IPS-15b (cell line): Measurements from ENCODE around the gene ABCF3.

Source experiments
- H3K27me3 ChIP-seq: one replicate; pipeline ENCODE4 v1.6.1; 2013; ENCODE audit warnings: low read length; ENCODE audit not compliant: control insufficient read depth, insufficient read depth
- H3K36me3 ChIP-seq: one replicate; pipeline ENCODE4 v1.6.1; 2013; ENCODE audit warnings: low read length; ENCODE audit not compliant: control insufficient read depth, insufficient read depth
- H3K4me1 ChIP-seq: one replicate; pipeline ENCODE4 v1.6.1; 2013; ENCODE audit warnings: mild to moderate bottlenecking, low read length; ENCODE audit not compliant: control insufficient read depth, insufficient read depth
- H3K4me3 ChIP-seq: one replicate; pipeline ENCODE4 v1.5.1; 2013; ENCODE audit warnings: low read depth, low read length
- H3K9ac ChIP-seq: one replicate; pipeline ENCODE4 v1.6.1; 2013; ENCODE audit warnings: low read depth, mild to moderate bottlenecking, low read length
- H3K9me3 ChIP-seq: one replicate; pipeline ENCODE4 v1.6.1; 2013; ENCODE audit warnings: mild to moderate bottlenecking, low read length; ENCODE audit not compliant: control insufficient read depth, insufficient read depth

The ABCF3 gene

GRCh38 chr3:184193991-184194539 is 8.1 kb downstream of the ABCF3 start:
- H3K4me1 ChIP-seq: no peaks in the 10 kb centered on the region
- H3K36me3 ChIP-seq: peaks cover 45% of the 10 kb centered on the region
- H3K27me3 ChIP-seq: no peaks in the 10 kb centered on the region
- H3K9me3 ChIP-seq: no peaks in the 10 kb centered on the region
- no peak overlapping the region for H3K4me3 ChIP-seq
- no peak overlapping the region for H3K9ac ChIP-seq

- Histone ChIP-seq H3K36me3 (peaks cover 30% of the 10 kb centered on the region), H3K4me3 (no peak overlapping the region), H3K9ac (no peak overlapping the region), H3K4me1 (no peaks in the 10 kb centered on the region), H3K9me3 (no peaks in the 10 kb centered on the region), H3K27me3 (no peaks in the 10 kb centered on the region)
These were observed 10.5 kb downstream of the ABCF3 start for GRCh38 chr3:184196536-184196935.

GRCh38 chr3:184198509-184198908 is 12.5 kb downstream of the ABCF3 start:
- Histone ChIP-seq H3K4me3 (no peak overlapping the region), H3K9ac (no peak overlapping the region), H3K27me3 (no peaks in the 10 kb centered on the region), H3K36me3 (peaks cover 12% of the 10 kb centered on the region), H3K4me1 (no peaks in the 10 kb centered on the region), H3K9me3 (no peaks in the 10 kb centered on the region)

GRCh38 chr3:184200825-184201224 is 14.8 kb downstream of the ABCF3 start:
- no peak overlapping the region for H3K9ac ChIP-seq
- no peaks in the 10 kb centered on the region for H3K27me3 ChIP-seq
- no peak overlapping the region for H3K4me3 ChIP-seq
- no peaks in the 10 kb centered on the region for H3K36me3 ChIP-seq
- H3K4me1 ChIP-seq: no peaks in the 10 kb centered on the region
- no peaks in the 10 kb centered on the region for H3K9me3 ChIP-seq

- no peak overlapping the region for H3K9ac ChIP-seq
- H3K36me3 ChIP-seq: no peaks in the 10 kb centered on the region
These were observed 17.5 kb downstream of the ABCF3 start for GRCh38 chr3:184203526-184203925.

GRCh38 chr3:184209146-184209923 is 23.3 kb downstream of the ABCF3 start:
- H3K4me1 ChIP-seq: no peaks in the 10 kb centered on the region
- no peaks in the 10 kb centered on the region for H3K9me3 ChIP-seq
- H3K36me3 ChIP-seq: no peaks in the 10 kb centered on the region
- H3K27me3 ChIP-seq: no peaks in the 10 kb centered on the region
- H3K9ac ChIP-seq: no peak overlapping the region
- no peak overlapping the region for H3K4me3 ChIP-seq

More at GRCh38 chr3:184203526-184203925, 17.5 kb downstream of the ABCF3 start:
- H3K4me1 ChIP-seq: no peaks in the 10 kb centered on the region
- no peaks in the 10 kb centered on the region for H3K9me3 ChIP-seq
- H3K4me3 ChIP-seq: no peak overlapping the region
- no peaks in the 10 kb centered on the region for H3K27me3 ChIP-seq

GRCh38 chr3:184211297-184211696 is 25.3 kb downstream of the ABCF3 start:
- no peak overlapping the region for H3K9ac ChIP-seq
- no peaks in the 10 kb centered on the region for H3K4me1 ChIP-seq
- no peaks in the 10 kb centered on the region for H3K9me3 ChIP-seq
- no peak overlapping the region for H3K4me3 ChIP-seq
- no peaks in the 10 kb centered on the region for H3K36me3 ChIP-seq
- H3K27me3 ChIP-seq: no peaks in the 10 kb centered on the region

- Histone ChIP-seq H3K27me3 (no peaks in the 10 kb centered on the region), H3K4me3 (no peak overlapping the region), H3K9me3 (no peaks in the 10 kb centered on the region), H3K36me3 (no peaks in the 10 kb centered on the region), H3K4me1 (no peaks in the 10 kb centered on the region), H3K9ac (no peak overlapping the region)
These were observed 25.7 kb downstream of the ABCF3 start for GRCh38 chr3:184211718-184212117.

GRCh38 chr3:184218814-184219213 is 32.8 kb downstream of the ABCF3 start:
- Histone ChIP-seq H3K4me1 (no peaks in the 10 kb centered on the region), H3K4me3 (no peak overlapping the region), H3K9ac (no peak overlapping the region), H3K36me3 (no peaks in the 10 kb centered on the region), H3K9me3 (no peaks in the 10 kb centered on the region), H3K27me3 (no peaks in the 10 kb centered on the region)

- Histone ChIP-seq H3K9ac (no peak overlapping the region), H3K9me3 (no peaks in the 10 kb centered on the region), H3K4me3 (no peak overlapping the region), H3K4me1 (no peaks in the 10 kb centered on the region), H3K36me3 (no peaks in the 10 kb centered on the region), H3K27me3 (peaks cover 1% of the 10 kb centered on the region)
These were observed 36.5 kb downstream of the ABCF3 start for GRCh38 chr3:184222521-184222920.

GRCh38 chr3:184223946-184224345 is 37.9 kb downstream of the ABCF3 start:
- Histone ChIP-seq H3K9ac (no peak overlapping the region), H3K9me3 (no peaks in the 10 kb centered on the region), H3K4me1 (no peaks in the 10 kb centered on the region), H3K4me3 (no peak overlapping the region), H3K27me3 (peaks cover 16% of the 10 kb centered on the region), H3K36me3 (no peaks in the 10 kb centered on the region)

- H3K36me3 ChIP-seq: no peaks in the 10 kb centered on the region
- no peaks in the 10 kb centered on the region for H3K9me3 ChIP-seq
- no peak overlapping the region for H3K4me3 ChIP-seq
- H3K9ac ChIP-seq: no peak overlapping the region
- H3K4me1 ChIP-seq: no peaks in the 10 kb centered on the region
- peaks cover 48% of the 10 kb centered on the region for H3K27me3 ChIP-seq
These were observed 41.5 kb downstream of the ABCF3 start for GRCh38 chr3:184227481-184227935.
